Fibroblast of lung (primary cell): ENCODE data around the gene EPS15. TPM values are rescaled to one million over a fixed set of nuclear protein-coding genes. Genes with fewer than 3 reads are reported as not detected.
A peak's percentile ranks its signal among the peaks of the same experiment; 100 is the strongest.

Experiments
- DNase-seq, 2 donors: peaks; one replicate each; pipeline versions ENCODE4 v3.0.0 to v3.0.0-alpha.2; 2010; ENCODE audit warnings: low read depth in 2 of 2
- H2AFZ ChIP-seq: 2 replicates; pipeline ENCODE4 v1.5.1; 2012; ENCODE audit warnings: low read length, control low read depth, inconsistent platforms
- H3K27ac ChIP-seq: 2 replicates; pipeline ENCODE4 v1.5.1; 2011; ENCODE audit warnings: low read length, control low read depth; ENCODE audit not compliant: insufficient read depth
- H3K27me3 ChIP-seq: 2 replicates; pipeline ENCODE4 v1.5.1; 2011; ENCODE audit warnings: mild to moderate bottlenecking, low read length; ENCODE audit not compliant: control insufficient read depth, insufficient read depth
- H3K36me3 ChIP-seq: 2 replicates; pipeline ENCODE4 v1.5.1; 2011; ENCODE audit warnings: low read length; ENCODE audit not compliant: control insufficient read depth, insufficient read depth
- H3K4me1 ChIP-seq: 2 replicates; pipeline ENCODE4 v1.5.1; 2011; ENCODE audit warnings: low read length; ENCODE audit not compliant: control insufficient read depth, insufficient read depth; ENCODE audit errors: extremely low read depth
- H3K4me2 ChIP-seq: 2 replicates; pipeline ENCODE4 v1.5.1; 2011; ENCODE audit warnings: low read length, control low read depth; ENCODE audit not compliant: insufficient read depth; ENCODE audit errors: extremely low read depth
- H3K4me3 ChIP-seq, 4 experiments: fragments of 200-600 bp in 1 of 4; sonication (generic) in 1 of 4; replicated peaks in 1 of 4; 2 replicates each; pipeline ENCODE4 v1.5.1; 2011 to 2016; ENCODE audit warnings: low read length in 4 of 4, low read depth in 3 of 4, mild to moderate bottlenecking in 3 of 4, control low read depth in 2 of 4, inconsistent platforms in 1 of 4, mixed read lengths in 1 of 4; ENCODE audit not compliant: insufficient read depth in 1 of 4; ENCODE audit errors: control extremely low read depth in 1 of 4
- H3K79me2 ChIP-seq: 2 replicates; pipeline ENCODE4 v1.5.1; 2012; ENCODE audit warnings: mild to moderate bottlenecking, low read length, inconsistent platforms; ENCODE audit not compliant: control insufficient read depth, insufficient read depth
- H3K9ac ChIP-seq: 2 replicates; pipeline ENCODE4 v1.5.1; 2011; ENCODE audit warnings: mild to moderate bottlenecking, low read length, control low read depth; ENCODE audit not compliant: insufficient read depth
- H3K9me3 ChIP-seq: 2 replicates; pipeline ENCODE4 v1.5.1; 2012; ENCODE audit warnings: low read depth, low read length; ENCODE audit not compliant: control insufficient read depth, insufficient read depth
- H4K20me1 ChIP-seq: 2 replicates; pipeline ENCODE4 v1.5.1; 2011; ENCODE audit warnings: low read length; ENCODE audit not compliant: control insufficient read depth, insufficient read depth; ENCODE audit errors: extremely low read depth
- CTCF ChIP-seq, 2 donors: IDR thresholded peaks in 1 of 2; conservative IDR thresholded peaks in 1 of 2; 1 replicate in 1 of 2; 2 replicates in 1 of 2; pipeline ENCODE4 v1.5.1; 2011 to 2012; ENCODE audit warnings: low read length in 2 of 2, control low read depth in 1 of 2, inconsistent platforms in 1 of 2, low read depth in 1 of 2, mild to moderate bottlenecking in 1 of 2
- EZH2 ChIP-seq: IDR thresholded peaks from 2 replicates; pipeline ENCODE4 v1.5.1; 2012; ENCODE audit warnings: low read length, control low read depth, mild to moderate bottlenecking; ENCODE audit errors: missing control alignments
- polyA plus RNA-seq, 2 donors: library from polyadenylated mRNA; depleted of rRNA in 1 of 2; stranded (reverse) in 1 of 2; unstranded in 1 of 2; fragments of >200 nt; gene quantifications; 2 replicates each; pipeline ENCODE4 v1.2.1, GENCODE V29; 2011 to 2012; ENCODE audit warnings: missing spikeins in 1 of 2
- total RNA-seq: library from RNA; depleted of rRNA; stranded (reverse); fragments of >200 nt; gene quantifications from 2 replicates; pipeline ENCODE4 v1.2.1, GENCODE V29; 2014

Gene EPS15
- total and polyA plus RNA-seq, 2 donors (not counting 1 experiment from before 2014, with no cell fraction given) = 67.7 to 75.5 TPM

DNA sequence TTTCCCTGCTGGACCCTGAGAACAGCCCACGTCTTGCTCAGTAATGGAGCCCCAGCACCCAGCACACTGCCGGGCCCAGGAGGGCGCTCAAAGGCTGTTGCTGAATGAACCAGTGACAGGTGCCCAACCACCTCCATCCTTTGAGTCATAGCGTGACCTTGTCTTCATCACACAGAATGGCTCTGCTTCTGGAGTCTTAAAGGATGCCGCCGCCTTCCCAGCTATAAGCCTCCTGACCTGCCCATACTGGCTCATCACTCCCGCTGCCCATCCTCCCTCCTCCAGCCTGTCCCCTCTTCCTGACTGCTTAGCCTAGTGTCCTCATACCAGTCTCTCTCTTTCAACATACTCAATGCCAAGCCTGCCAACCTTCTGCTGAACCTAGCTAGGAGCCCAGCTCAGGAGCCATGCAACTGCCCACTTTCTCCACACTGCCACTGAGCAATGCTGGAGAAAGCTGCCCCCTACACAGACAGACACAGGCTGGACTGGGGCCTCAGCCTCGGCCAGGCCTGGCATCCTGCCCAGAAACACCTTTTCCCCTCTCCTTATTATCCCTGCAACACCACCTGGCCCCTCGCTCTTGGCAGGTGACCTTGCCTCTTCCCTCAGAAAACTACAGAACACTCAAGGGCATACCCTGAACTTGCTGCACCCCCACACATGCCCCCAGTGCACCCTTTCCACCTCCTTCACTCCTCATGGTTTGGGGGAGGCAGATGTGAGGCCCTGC lies 202.8 kb downstream of the EPS15 start:
- no peaks in the 10 kb centered on the region for H3K36me3 ChIP-seq
- TF ChIP-seq CTCF (conservative IDR thresholded peaks at IDR 0.05 in 1 of 2, IDR thresholded peaks at IDR 0.05 in 1 of 2; ENCODE audit: low read depth in 1 of 2, low read length in 2 of 2) (no peak), EZH2 (no peak)
- H3K4me3 ChIP-seq = no peak overlapping the region
- H4K20me1 ChIP-seq = no peaks in the 10 kb centered on the region
- H3K9ac ChIP-seq = no peak overlapping the region
- H3K27ac ChIP-seq = no peak overlapping the region
- H3K4me2 ChIP-seq = no peak overlapping the region
- no peaks in the 10 kb centered on the region for H3K27me3 ChIP-seq
- no peak for DNase-seq
- no peaks in the 10 kb centered on the region for H3K79me2 ChIP-seq
- no peak overlapping the region for H2AFZ ChIP-seq
- peaks cover 10% of the 10 kb centered on the region for H3K4me1 ChIP-seq
- H3K9me3 ChIP-seq = no peaks in the 10 kb centered on the region

DNA sequence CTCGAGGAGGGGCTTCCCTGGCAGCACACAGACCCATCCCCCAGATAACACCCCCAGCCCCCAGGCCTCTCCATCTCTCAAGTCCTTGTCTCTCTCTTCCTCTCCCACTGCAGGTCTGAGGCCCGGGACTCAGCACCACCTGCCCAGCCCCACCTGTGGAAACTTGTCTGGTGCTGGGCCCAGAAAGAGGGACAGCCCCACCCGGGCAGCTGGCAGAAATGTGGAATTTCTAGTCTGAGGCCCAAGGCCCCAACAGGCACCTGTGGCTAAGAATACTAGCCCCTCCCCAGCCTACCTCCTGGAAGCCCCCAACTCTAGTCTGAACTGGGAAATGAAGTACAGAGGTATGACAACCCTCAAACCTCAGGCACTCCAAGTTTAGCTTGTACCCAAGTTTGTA lies 204.1 kb downstream of the EPS15 start:
- H3K9me3 ChIP-seq = no peaks in the 10 kb centered on the region
- no peak overlapping the region for H2AFZ ChIP-seq
- H3K27ac ChIP-seq = peak overlapping the region; percentile 62
- no peak overlapping the region for H3K4me2 ChIP-seq
- no peaks in the 10 kb centered on the region for H3K27me3 ChIP-seq
- H4K20me1 ChIP-seq = no peaks in the 10 kb centered on the region
- H3K79me2 ChIP-seq = no peaks in the 10 kb centered on the region
- H3K4me3 ChIP-seq = no peak overlapping the region
- peaks cover 10% of the 10 kb centered on the region for H3K4me1 ChIP-seq
- TF ChIP-seq EZH2 = no peak
- TF ChIP-seq CTCF (conservative IDR thresholded peaks at IDR 0.05 in 1 of 2, IDR thresholded peaks at IDR 0.05 in 1 of 2; ENCODE audit: low read depth in 1 of 2, low read length in 2 of 2) = no peak
- no peaks in the 10 kb centered on the region for H3K36me3 ChIP-seq
- no peak for DNase-seq
- no peak overlapping the region for H3K9ac ChIP-seq

- peaks cover 10% of the 10 kb centered on the region for H3K4me1 ChIP-seq
- peak; percentile 77 to 84 for DNase-seq
- H3K27ac ChIP-seq = peak overlapping the region; percentile 62
- H2AFZ ChIP-seq = peak overlapping the region; percentile 91
- no peaks in the 10 kb centered on the region for H3K9me3 ChIP-seq
- H3K4me3 ChIP-seq = no peak overlapping the region
- peak overlapping the region; percentile 54 for H3K4me2 ChIP-seq
- no peaks in the 10 kb centered on the region for H3K36me3 ChIP-seq
- TF ChIP-seq CTCF (conservative IDR thresholded peaks at IDR 0.05 in 1 of 2, IDR thresholded peaks at IDR 0.05 in 1 of 2; ENCODE audit: low read depth in 1 of 2, low read length in 2 of 2) (no peak), EZH2 (no peak)
- no peaks in the 10 kb centered on the region for H4K20me1 ChIP-seq
- no peaks in the 10 kb centered on the region for H3K27me3 ChIP-seq
- H3K79me2 ChIP-seq = no peaks in the 10 kb centered on the region
- H3K9ac ChIP-seq = peak overlapping the region; percentile 39
These were observed 204.9 kb downstream of the EPS15 start for GRCh38 chr1:51313961-51314777.
